GM12875 (cell line): ENCODE data around the gene PIWIL4.
"Not testable (repeated sequence)": the region's sequence is repeated elsewhere in the genome, so short reads cannot be mapped to it uniquely, and the experiment has no call there.

ENCODE experiments used
- H3K4me3 ChIP-seq: one replicate; pipeline ENCODE4 v1.5.1; 2011; ENCODE audit warnings: low read depth, low read length, control low read depth
- TF ChIP-seq, protein P1 (sequence below): IDR thresholded peaks from 2 replicates; pipeline ENCODE4 v1.5.1; 2011; ENCODE audit warnings: low read depth, mild to moderate bottlenecking, control low read depth, inconsistent platforms, low read length, moderate library complexity, borderline replicate concordance; ENCODE audit not compliant: insufficient read depth

The PIWIL4 gene

DNA sequence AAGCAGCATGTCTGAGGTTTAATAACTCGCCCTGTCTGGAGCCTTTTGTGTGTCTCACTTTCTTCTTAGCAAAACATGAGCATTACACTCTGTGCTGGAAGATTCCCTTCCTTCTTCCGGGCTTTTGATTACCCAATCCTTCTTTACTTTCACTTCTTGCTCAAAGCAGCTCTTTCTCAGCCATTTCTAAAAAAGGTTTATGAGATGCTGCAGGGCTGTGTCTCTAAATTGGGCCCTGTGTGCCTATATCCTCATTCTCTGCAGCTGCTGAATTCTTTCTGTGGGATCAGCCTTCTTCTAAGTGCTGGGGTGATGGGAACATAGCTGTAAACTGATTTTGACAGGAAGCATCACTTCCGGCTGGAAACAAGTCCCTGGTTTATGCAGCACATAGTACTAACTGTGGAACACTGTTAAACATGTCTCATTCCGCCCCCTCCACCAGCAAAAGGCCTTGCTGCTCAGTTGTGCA, 71.8 kb downstream of the PIWIL4 start:
- TF ChIP-seq, protein P1, sequence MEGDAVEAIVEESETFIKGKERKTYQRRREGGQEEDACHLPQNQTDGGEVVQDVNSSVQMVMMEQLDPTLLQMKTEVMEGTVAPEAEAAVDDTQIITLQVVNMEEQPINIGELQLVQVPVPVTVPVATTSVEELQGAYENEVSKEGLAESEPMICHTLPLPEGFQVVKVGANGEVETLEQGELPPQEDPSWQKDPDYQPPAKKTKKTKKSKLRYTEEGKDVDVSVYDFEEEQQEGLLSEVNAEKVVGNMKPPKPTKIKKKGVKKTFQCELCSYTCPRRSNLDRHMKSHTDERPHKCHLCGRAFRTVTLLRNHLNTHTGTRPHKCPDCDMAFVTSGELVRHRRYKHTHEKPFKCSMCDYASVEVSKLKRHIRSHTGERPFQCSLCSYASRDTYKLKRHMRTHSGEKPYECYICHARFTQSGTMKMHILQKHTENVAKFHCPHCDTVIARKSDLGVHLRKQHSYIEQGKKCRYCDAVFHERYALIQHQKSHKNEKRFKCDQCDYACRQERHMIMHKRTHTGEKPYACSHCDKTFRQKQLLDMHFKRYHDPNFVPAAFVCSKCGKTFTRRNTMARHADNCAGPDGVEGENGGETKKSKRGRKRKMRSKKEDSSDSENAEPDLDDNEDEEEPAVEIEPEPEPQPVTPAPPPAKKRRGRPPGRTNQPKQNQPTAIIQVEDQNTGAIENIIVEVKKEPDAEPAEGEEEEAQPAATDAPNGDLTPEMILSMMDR = no peak
- no peak overlapping the region for H3K4me3 ChIP-seq

DNA sequence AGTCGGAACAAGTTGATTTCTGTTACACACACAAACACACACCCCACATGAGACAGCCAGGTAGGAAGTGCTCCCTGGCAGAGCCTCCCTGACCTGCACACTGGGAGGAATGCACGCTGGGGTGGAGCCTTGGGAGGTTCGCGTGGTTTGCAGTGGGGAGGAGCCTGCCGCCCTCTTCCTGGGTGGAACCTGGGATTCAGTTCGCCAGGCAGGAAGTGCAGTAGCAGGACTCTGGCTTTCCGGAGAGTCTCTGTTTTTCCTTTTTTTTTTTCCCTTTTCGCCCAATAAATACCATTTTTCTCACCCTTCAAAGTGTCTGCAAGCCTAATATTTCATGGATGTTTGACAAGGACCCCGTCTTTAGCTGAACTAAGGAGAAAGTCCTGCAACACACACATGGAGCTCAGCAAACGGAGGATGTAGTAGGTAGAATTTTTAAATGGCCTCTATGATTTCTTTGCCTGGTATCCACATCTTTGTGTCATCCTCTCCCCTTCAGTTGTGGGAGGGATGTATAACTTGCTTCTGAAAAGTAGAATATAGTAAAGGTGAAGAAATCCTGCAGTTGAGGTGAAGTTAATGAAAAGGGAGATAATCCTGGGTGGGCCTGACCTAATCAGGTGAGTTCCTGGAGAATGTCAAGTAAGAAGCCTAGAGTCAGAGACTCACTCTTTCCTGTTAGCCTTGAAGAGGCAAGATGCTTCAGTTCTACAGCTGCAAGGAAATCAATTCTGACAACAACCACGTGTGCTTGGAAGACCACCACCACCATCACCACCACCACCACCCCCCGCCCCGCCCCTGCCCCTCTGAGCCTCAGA, 72.9 kb downstream of the PIWIL4 start:
- TF ChIP-seq, protein P1 = no peak

DNA sequence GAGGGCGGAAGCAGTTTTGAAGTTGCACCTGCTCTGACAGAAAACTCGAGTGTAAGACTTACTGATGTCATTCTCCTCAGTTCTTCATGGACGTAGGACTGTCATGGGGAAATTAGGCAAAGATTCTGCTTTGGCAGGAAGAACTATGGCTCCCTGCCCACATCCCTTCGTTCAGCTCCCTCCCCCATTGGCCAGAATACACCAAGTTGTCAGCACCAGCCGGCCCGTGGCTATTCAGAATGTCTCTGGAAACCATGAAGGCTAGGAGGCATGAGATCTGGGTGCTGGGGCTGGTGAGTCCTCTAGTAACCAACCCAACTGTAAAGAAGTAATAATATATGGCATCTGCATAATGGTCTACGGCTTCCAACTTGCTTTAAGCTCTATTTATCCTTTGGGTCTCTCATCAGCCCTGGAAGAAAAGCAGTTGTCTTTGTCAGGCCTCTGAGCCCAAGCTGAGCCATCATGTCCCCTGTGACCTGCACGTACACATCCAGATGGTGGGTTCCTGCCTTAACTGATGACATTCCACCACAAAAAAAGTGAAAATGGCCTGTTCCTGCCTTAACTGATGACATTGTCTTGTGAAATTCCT, 74.1 kb downstream of the PIWIL4 start:
- TF ChIP-seq, protein P1 = no peak
- H3K4me3 ChIP-seq = no peak overlapping the region

More for the DNA sequence above, 72.9 kb downstream of the PIWIL4 start:
- no peak overlapping the region for H3K4me3 ChIP-seq

- H3K4me3 ChIP-seq = not testable (repeated sequence)
Measured at GRCh38 chr11:94643186-94643585, 76.0 kb downstream of the PIWIL4 start.

GRCh38 chr11:94647926-94648325, 80.8 kb downstream of the PIWIL4 start:
- no peak overlapping the region for H3K4me3 ChIP-seq
- TF ChIP-seq, protein P1 = no peak

GRCh38 chr11:94648789-94649188, 81.6 kb downstream of the PIWIL4 start:
- TF ChIP-seq, protein P1 = no peak
- H3K4me3 ChIP-seq = no peak overlapping the region

DNA sequence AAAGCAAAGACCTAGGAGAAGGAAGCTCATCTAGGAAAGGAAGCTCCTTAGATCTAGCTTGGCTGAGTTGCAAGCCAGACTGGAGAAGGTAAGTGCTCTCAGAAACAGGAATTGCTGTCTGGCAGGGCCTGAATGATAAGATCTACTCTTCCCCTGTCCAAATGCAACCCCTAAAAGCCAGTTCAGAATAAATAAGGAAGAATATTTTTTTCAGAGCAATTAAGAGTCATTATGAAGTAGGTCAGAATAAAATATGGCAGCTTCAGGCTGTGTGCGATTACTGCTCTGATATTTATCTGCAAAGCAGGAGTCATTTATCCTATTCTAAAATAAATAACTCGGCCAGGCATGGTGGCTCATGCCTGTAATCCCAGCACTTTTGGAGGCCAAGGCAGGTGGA, 82.1 kb downstream of the PIWIL4 start:
- TF ChIP-seq, protein P1 = no peak
- no peak overlapping the region for H3K4me3 ChIP-seq
